Measurements from ENCODE around the gene CAMK2B.

Gene CAMK2B

GRCh38 chr7:44307905-44308595, 17.3 kb downstream of the CAMK2B start:
- DNase-seq, result no peak

- DNase-seq, result no peak
These were observed 18.0 kb downstream of the CAMK2B start for GRCh38 chr7:44307301-44307900.

DNA sequence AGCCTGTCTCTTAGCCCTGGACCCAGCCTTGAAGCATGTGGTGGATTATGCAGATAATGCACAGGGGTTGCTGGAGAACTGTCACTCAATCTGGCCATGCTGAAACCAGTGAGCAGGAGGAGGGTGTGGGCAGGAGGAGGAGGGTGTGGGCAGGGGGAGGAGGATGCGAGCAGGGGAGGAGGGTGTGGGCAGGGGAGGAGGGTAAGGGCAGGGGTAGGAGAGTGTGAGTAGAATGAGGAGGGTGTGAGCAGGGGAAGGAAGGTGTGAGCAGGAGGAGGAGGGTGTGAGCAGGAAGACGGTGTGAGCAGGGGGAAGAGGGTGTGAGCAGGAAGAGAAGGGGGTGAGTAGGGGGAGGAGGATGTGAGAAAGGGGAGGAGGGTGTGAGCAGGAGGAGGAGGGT, 18.8 kb downstream of the CAMK2B start:
- no peak for DNase-seq

DNA sequence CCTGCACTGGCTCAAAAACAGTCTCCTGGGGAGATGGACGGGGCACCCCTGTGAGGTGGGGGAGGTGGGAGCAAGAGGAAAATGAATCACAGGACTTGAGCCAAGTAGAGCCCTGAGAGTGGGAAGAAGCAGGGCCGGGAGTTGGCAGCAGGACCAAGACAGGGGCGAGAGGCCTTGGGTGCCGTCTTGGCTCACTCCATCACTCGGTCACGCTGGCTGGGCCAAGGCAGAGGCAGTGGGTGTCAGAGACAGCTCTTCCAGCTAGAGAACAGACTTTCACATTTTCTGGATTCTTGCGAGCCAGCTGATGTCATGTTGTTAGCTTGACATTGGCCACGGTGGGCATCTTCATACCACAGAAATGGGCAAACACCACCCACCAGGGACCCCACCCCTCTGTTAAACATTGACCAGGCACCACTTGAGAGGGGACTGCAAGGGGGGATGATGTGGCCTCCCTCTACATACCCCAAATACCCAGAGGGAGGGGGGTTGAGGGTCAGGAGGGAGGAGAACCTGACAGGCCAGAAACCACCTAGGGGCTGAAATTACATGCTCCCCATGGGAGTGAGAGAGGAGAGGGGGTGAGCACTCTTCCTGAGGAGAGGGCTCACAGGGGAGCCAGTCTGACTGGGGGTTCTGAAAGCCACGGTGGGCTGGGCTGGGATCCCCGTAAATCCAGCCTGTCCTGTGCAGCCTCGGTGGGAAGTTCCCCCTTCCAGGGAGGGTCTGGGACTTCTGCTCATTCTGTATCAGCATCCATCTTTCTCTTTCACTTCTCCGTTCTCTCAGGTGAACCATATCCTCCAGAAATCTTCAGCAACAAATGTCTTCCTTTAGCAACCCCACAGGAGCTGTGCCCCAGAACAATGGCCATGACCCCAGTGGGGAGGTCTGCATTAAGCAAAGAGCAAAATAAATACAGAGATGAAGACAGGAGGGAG, 19.6 kb downstream of the CAMK2B start:
- no peak for DNase-seq

GRCh38 chr7:44294325-44295069, 30.9 kb downstream of the CAMK2B start:
- DNase-seq, result no peak

DNA sequence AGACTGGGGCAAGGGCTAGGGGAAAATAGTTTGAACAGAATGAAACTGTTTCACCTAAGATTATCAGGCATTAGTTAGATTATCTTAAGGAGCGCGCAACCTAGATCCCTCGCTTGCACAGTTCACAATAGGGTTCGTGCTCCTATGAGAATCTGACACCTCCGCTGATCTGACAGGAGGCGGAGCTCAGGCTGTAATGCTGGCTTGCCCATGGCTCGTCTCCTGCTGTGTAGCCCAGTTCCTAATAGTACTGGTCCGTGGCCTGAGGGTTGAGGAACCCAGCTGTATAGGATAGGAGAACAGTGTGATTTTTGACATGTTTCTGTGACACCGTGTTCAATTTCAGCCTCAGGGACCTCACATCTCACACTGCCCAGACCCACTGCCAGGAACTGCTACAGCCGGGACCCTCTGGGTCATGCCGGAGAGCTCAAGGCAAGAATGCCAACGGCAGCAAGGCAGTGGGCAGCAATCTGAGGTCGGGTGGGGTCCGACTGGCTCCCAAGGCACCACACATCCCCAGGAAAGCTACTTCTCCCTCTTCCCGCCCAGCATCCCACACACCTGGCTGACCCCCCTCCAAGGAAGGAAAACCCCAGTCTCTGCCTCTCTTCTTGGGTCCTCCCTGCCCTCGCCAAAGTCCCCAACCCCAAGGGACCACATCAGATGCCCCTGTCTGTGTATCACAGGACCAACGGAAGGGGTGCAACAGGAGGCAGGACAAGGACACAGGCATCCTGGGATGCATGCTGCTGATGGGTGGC, 31.7 kb downstream of the CAMK2B start:
- DNase-seq, result no peak

DNA sequence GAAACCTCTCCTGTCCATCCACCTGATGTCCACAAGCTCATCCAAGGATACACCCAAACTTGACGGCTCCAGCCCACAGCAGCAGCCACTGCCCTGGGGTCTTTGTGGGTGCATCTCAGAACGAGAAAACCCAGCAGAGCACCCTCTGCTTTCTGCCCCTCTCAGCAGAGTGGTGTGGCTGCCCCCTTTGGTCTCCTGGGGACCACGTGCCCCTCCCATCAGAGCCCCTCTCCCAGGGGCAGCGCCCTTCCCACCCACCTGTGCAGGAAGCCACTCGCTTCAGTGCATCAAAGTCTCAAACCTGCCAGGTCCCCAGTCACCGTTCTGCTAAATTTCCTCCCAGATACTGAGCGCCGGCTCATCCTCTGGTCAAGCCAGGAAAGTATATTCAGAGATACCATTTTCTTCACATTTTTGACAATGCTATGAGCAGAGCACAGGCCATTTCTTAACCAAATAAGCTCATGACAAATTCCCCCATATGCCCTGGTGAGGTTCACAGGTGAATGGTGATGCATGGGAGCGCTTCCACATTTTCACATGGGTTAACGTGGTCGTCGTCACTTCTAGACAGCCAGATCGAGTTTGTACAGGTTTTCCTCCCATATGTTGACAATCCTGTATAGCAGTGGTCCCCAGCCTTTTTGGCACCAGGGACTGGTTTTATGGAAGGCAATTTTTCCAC, 32.4 kb downstream of the CAMK2B start:
- no peak for DNase-seq

- no peak for DNase-seq
These were observed 33.0 kb downstream of the CAMK2B start for GRCh38 chr7:44292420-44292817.

DNA sequence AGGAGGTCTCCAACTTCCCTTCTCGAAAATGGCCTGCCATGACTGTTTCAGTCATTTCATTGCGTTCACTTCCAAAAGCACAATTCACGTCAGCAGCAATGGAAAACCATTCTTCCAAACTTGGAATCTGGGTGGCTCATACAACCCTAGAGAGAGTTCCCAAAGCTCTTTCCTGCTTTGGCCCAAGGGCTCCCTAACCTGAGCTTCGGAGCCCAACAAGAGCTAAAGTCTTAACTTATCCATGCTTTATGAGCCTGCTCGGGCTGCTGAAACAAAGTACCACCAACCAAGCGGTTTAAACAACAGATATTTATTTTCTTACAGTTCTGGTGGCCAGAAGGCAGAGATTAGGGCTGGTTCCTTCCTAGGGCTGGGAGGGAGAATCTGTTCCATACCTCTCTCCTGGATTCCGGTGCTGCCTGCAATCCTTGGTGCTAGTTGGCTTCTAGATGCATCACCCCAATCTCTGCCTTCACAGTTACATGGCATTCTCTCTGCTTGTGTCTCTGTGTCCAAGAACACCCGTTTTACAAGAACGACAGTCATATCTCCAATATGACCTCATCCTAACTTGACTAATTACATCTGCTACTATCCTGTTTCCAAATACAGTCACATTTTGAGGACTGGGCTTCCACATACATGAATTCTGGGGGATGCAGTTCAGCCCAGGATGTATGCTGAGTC, 33.5 kb downstream of the CAMK2B start:
- DNase-seq, result no peak

GRCh38 chr7:44291066-44291732, 34.2 kb downstream of the CAMK2B start:
- no peak for DNase-seq

DNA sequence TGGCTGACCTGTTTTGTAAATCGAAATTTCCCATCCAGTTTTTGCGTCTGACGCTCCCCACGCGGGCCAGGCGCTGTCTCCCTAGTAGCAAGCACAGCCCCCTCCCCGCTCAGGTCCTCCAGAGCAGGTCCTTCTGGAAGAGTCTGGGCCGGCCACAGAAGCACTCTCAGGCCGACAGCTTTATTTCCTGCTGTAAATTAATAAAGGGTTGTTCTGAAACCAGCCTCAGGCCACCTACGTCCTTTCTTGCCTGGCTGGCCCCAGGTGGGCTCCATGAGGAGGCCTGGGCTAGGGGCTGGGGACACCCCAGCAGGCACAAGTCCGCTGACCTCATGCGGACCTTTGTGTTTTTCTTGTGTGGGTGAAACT, 35.2 kb downstream of the CAMK2B start:
- DNase-seq, result no peak

DNA sequence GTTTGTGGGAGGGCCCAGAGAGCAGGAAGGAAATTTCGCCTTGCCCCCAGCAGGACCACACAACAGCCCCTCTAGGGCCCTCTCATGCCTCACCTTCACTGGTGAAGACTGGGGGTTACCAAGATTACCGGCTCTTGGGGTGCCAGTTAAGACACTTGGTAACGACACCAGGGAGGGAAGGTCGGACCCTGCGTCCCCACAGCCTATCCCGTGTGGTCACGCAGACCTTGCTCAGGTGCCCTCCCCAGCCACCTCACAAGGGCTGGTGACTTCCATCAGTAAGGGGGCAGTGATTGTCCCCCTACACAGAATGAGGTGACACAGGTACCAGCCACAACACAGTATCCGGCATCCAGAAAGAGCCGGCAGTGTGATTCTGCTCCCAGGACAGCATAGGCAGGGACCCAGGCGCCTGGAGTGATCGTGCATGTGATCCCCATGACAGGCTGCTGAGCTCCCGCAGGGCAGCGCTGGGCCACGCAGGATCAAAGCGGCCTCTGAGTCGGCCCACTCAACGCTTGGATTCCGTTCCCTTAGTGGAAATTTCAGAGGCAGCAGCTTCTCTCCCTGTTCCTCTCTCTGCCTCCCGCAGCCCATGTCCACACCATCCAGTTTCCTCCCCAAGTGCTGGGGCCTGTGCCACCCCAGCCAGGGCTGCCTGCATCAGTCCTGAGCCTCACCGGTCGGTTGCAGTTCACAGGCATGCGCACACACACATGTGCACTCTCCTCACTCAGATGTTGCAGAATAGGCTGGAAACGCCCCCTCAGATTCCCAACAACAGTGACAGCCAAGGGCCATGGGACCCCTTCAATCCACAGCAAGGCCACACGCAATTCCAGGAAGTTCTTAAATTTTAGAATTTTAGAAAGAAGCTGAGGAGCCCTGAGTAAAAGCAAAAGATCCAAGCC, 35.8 kb downstream of the CAMK2B start:
- no peak for DNase-seq

DNA sequence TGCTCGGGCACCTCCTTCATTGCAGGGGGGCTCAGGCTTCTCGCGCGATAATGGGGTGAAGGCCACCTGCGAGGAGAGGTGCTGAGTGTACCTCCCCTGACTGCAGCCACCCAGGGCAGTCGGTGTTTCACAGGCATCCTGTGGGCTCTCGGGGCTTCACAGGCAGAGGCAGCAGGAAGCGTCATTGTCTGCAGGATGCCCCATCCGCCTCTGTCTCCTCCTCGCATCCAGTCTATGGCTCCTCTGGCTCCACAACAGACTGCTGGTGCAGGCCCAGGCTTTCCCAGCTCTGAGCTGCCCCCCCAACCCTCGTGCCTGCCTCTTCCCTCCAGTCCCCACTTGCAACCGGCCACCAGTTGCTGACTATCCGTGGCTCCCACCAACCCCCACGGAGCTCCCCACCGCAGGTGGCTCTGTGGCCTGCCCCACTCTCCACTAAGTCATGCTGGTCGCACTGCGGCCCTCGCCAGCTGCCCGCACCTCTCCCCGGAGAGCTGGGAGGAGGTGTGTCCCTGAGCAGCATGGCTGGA, 36.5 kb downstream of the CAMK2B start:
- DNase-seq, result no peak

GRCh38 chr7:44288381-44288685, 37.1 kb downstream of the CAMK2B start:
- DNase-seq, result no peak

- DNase-seq, result no peak
These were observed 37.7 kb downstream of the CAMK2B start for GRCh38 chr7:44287488-44288380.

GRCh38 chr7:44286618-44287487, 38.5 kb downstream of the CAMK2B start:
- no peak for DNase-seq

GRCh38 chr7:44286182-44286617, 39.2 kb downstream of the CAMK2B start:
- DNase-seq, result no peak
